Colonic mucosa (tissue), 4 donors: ENCODE results near the gene VASN. TPM values are rescaled to one million over a fixed set of nuclear protein-coding genes. Genes with fewer than 3 reads are reported as not detected.

Experiments used
- DNase-seq: peaks from one replicate; pipeline ENCODE4 v3.0.0-alpha.2; 2020
- H3K27ac ChIP-seq: fragments of 200-600 bp; one replicate; pipeline ENCODE4 v1.8.0; 2021
- H3K27me3 ChIP-seq: fragments of 200-600 bp; one replicate; pipeline ENCODE4 v1.8.0; 2021
- H3K36me3 ChIP-seq: fragments of 200-600 bp; one replicate; pipeline ENCODE4 v1.8.0; 2021
- H3K4me1 ChIP-seq: fragments of 200-600 bp; one replicate; pipeline ENCODE4 v1.8.0; 2021; ENCODE audit warnings: mild to moderate bottlenecking
- H3K4me3 ChIP-seq: fragments of 200-600 bp; one replicate; pipeline ENCODE4 v1.8.0; 2021
- H3K9ac ChIP-seq, 2 donors: one replicate each; pipeline ENCODE4 v1.7.0; 2013; ENCODE audit warnings: control low read depth in 2 of 2, low read depth in 2 of 2, low read length in 2 of 2
- H3K9me3 ChIP-seq: fragments of 200-600 bp; one replicate; pipeline ENCODE4 v1.8.0; 2021
- CTCF ChIP-seq: fragments of 200-600 bp; IDR thresholded peaks from one replicate; pipeline ENCODE4 v1.8.0; 2022; ENCODE audit warnings: antibody characterized with exemption, mild to moderate bottlenecking
- intact Hi-C: fragments of 100-400 bp; cut with DNase I; formaldehyde crosslinking; loops from one replicate; pipeline ENCODE4 v1.14.1; 2022
- total RNA-seq, 2 donors: library from RNA; stranded (reverse); fragmentation: NEBNext Ultra II Directional in 1 of 2; extraction: Animal tissue kit (Norgen Biotek cat#: 25700) in 1 of 2; gene quantifications; one replicate each; pipeline ENCODE4 v1.2.1, GENCODE V29; 2021
- donor health status: healthy.
- donor health status: DM: no; HTN: no; CAD: no.
- donor health status: DM: no; HTN: no; CAD: no.

Gene VASN
- total RNA-seq, 2 donors from 2014 or later = 2.7 to 4.1 TPM

- no peaks in the 10 kb centered on the region for H3K27me3 ChIP-seq
- no peaks in the 10 kb centered on the region for H3K9me3 ChIP-seq
- H3K9ac ChIP-seq = no peak overlapping the region
- no peak overlapping the region for H3K4me3 ChIP-seq
- no peak overlapping the region for H3K27ac ChIP-seq
- DNase-seq = no peak
- no peaks in the 10 kb centered on the region for H3K36me3 ChIP-seq
- H3K4me1 ChIP-seq = no peaks in the 10 kb centered on the region
- intact Hi-C loops = no loop called here
- no peak for TF ChIP-seq CTCF
Measured at GRCh38 chr16:4334724-4335495, 36.7 kb upstream of the VASN start.

GRCh38 chr16:4336701-4337539 is 34.7 kb upstream of the VASN start:
- no peaks in the 10 kb centered on the region for H3K36me3 ChIP-seq
- H3K4me3 ChIP-seq = no peak overlapping the region
- no peak for DNase-seq
- no peak for TF ChIP-seq CTCF
- no peak overlapping the region for H3K9ac ChIP-seq
- no peaks in the 10 kb centered on the region for H3K9me3 ChIP-seq
- H3K27ac ChIP-seq = no peak overlapping the region
- intact Hi-C loops = no loop called here
- no peaks in the 10 kb centered on the region for H3K4me1 ChIP-seq
- no peaks in the 10 kb centered on the region for H3K27me3 ChIP-seq

- no peak for DNase-seq
- H3K9me3 ChIP-seq = no peaks in the 10 kb centered on the region
- H3K4me1 ChIP-seq = no peaks in the 10 kb centered on the region
- no peak overlapping the region for H3K4me3 ChIP-seq
- H3K27ac ChIP-seq = no peak overlapping the region
- H3K27me3 ChIP-seq = no peaks in the 10 kb centered on the region
- H3K9ac ChIP-seq = no peak overlapping the region
- intact Hi-C loops = no loop called here
- TF ChIP-seq CTCF = no peak
- H3K36me3 ChIP-seq = no peaks in the 10 kb centered on the region
Measured at GRCh38 chr16:4337540-4338088, 34.0 kb upstream of the VASN start.

- Histone ChIP-seq H3K4me3 (no peak overlapping the region), H3K27ac (no peak overlapping the region), H3K4me1 (no peaks in the 10 kb centered on the region), H3K36me3 (no peaks in the 10 kb centered on the region), H3K9me3 (no peaks in the 10 kb centered on the region), H3K9ac (no peak overlapping the region), H3K27me3 (no peaks in the 10 kb centered on the region)
- TF ChIP-seq CTCF = no peak
- DNase-seq = no peak
- intact Hi-C loops = no loop called here
Measured at GRCh38 chr16:4338125-4338582, 33.5 kb upstream of the VASN start.

GRCh38 chr16:4338712-4339299 is 32.8 kb upstream of the VASN start:
- no peak overlapping the region for H3K9ac ChIP-seq
- no peaks in the 10 kb centered on the region for H3K9me3 ChIP-seq
- H3K27ac ChIP-seq = no peak overlapping the region
- TF ChIP-seq CTCF = no peak
- no peak for DNase-seq
- no peaks in the 10 kb centered on the region for H3K27me3 ChIP-seq
- H3K4me1 ChIP-seq = no peaks in the 10 kb centered on the region
- no peaks in the 10 kb centered on the region for H3K36me3 ChIP-seq
- H3K4me3 ChIP-seq = no peak overlapping the region
- intact Hi-C loops = no loop called here
